SK-N-DZ (cell line): Measurements from ENCODE around the gene HAS3. TPM values are rescaled to one million over a fixed set of nuclear protein-coding genes. Genes with fewer than 3 reads are reported as not detected.
"Not testable (repeated sequence)": the region's sequence is repeated elsewhere in the genome, so short reads cannot be mapped to it uniquely, and the experiment has no call there.

Experiments used
- DNase-seq: peaks from one replicate; pipeline ENCODE4 v3.0.0-alpha.2; 2015; ENCODE audit warnings: low spot score
- polyA plus RNA-seq, 2 experiments: library from polyadenylated mRNA; depleted of rRNA; stranded (reverse); fragments of >200 nt; gene quantifications; 2 replicates each; pipeline ENCODE4 v1.2.3, GENCODE V29; 2014

HAS3 gene, protein sequence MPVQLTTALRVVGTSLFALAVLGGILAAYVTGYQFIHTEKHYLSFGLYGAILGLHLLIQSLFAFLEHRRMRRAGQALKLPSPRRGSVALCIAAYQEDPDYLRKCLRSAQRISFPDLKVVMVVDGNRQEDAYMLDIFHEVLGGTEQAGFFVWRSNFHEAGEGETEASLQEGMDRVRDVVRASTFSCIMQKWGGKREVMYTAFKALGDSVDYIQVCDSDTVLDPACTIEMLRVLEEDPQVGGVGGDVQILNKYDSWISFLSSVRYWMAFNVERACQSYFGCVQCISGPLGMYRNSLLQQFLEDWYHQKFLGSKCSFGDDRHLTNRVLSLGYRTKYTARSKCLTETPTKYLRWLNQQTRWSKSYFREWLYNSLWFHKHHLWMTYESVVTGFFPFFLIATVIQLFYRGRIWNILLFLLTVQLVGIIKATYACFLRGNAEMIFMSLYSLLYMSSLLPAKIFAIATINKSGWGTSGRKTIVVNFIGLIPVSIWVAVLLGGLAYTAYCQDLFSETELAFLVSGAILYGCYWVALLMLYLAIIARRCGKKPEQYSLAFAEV
- 0.03 and 0.42 TPM in 2 replicates for polyA plus RNA-seq (2014; cell fraction: cytosol; rRNA removed)
- polyA plus RNA-seq (2014; cell fraction: nucleus; rRNA removed), result 0.63 and 16.9 TPM in 2 replicates

- DNase-seq, result peak; percentile 59
These were observed at the start of gene HAS3 for GRCh38 chr16:69105501-69106361. Gene HAS3, plus strand, starts transcription at chr16:69105653. Its CDS starts 3,743 bp downstream, at chr16:69109396.

DNA sequence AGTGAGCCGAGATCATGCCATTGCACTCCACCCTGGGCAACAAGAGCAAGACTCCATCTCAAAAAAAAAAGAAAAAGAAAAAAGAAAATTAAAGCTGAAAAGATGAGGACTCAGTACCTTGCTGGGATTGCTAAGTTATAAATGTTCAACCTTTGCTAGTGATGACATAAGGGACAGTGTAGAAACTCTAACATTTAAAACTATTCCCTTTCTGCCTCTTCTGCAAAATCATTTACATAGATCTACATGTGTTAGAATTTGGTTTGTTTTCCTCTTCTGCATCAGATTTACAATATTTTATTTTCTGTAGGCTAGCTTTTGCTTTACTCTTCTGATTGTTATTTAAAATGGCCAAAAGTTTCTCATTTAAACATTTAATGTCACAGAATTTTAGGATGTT, 49.5 kb upstream of the HAS3 start:
- DNase-seq, result no peak

DNA sequence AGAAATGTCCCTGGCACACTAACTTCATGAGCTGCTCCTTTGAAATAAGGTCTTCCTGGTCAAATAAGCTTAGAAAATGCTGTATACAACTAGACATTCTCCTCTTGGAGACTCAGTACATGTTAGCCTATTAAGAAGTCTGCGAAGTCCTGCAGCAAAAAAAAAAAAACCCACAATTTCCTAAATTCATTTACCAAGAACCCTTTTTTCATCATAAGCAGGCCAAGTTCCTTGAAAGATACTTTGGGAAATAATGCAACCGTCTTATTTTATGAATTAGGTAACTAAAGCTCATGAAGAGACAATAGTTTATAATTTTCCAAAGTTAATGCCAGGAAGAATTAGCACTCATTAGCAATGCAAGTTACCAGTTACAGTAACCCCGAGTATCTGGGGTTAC, 49.0 kb upstream of the HAS3 start:
- no peak for DNase-seq

DNA sequence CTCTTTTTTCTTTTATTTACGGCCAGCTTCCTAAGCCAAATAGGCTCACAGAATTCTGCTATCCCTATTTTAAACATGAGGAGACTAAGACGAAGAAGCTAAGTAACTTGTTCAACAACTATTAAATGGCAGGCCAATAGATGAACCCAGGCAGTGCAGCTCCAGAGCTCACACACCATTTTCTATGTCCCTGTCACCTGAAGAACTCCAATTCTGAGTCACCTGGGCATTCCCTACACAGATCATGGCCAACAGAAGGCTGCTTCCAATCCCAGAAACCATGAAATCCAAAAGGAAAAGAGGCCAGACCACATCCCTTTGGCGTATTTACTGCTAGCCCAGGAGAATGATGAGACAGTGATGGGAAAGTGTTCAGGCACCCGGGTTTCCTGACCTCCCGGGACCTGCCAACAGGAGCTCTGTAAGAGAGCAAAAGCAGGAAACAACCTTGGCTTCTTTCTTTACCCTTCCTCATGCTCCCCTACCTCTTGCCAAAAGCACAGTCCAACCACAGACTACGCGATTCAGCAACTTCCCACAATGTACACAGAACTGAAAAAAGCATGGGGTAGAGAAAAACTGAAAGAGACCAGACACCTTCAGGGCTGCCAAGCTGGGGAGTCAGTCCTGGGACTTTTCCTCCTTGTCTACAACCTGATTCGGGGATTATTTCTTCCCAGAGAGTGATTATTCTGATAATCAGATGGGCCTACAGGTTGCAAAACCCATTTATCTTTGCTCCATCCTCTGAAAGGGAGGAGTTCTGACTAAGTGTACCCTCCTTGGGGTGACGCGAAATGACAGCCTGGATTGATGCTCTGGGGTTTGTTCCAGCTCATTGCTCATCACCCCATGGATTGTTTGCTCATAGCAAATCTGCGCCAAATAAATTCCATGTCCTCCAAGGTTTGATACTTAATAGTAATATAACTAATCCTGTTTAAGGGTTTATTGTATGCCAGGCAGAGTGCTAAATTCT, 47.8 kb upstream of the HAS3 start:
- no peak for DNase-seq

GRCh38 chr16:69063491-69063890, 42.0 kb upstream of the HAS3 start:
- DNase-seq, result not testable (repeated sequence)

- DNase-seq, result no peak
These were observed 41.2 kb upstream of the HAS3 start for GRCh38 chr16:69064124-69064763.

- no peak for DNase-seq
These were observed 40.6 kb upstream of the HAS3 start for GRCh38 chr16:69064764-69065313.

- DNase-seq, result no peak
These were observed 35.9 kb upstream of the HAS3 start for GRCh38 chr16:69069504-69069903.

DNA sequence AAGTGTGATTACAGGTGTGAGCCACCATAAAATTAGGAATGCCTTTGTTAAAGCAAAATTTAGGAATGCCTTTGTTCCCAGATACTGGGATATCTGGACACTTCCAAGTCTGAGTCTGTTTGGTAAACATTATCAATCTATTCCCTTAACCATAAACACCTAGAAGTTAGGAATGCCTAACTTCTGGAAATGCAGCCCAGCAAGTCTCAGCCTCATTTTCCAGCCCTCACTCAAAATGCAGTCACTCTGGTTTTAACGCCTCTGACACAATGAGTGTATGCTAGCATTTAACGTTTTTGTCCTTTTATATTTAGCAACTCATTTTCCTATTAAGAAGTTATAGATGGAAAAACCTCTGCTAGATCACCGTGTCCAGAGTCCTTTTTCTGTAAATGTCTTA, 34.4 kb upstream of the HAS3 start:
- DNase-seq, result no peak

DNA sequence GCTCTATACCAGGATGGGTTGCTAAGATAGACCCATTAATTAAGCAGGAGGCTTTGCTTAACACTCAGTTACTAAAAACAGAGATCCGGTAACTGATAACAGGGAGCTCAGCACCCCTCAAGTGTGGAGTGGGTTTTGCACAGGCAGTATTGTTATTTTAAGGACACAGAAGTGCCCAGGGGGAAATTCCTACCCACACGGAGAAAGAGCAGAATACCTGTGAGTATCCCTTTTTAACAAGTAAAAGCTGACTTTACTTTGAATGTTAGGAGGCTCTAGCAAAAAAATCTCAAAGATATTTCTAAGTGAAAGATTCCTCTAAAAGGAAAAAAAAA, 32.8 kb upstream of the HAS3 start:
- DNase-seq, result no peak

DNA sequence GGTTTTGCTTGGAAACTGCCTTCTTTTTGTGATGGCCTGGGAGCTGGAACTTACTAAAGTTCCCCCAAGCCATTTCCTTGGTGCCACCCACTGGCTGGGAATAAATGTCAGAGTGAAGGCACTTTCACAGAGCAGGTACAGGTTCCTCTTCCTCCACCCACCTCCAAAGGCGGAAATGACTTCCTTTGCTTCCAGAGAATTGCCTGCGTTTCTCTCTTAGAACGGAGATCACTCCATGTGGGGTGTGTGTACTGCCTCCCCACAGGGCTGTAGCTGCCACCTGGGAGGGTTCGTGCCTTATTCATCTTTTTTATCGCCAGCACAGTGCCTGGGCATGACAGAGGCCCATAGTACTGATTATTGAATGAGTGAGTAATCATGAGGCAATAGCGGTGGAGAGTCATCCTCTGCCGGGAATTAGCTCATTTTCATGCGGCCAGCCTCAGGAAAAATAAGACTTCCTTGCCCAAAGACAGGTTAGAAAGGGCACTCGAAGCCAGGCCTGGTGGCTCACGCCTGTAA, 32.2 kb upstream of the HAS3 start:
- DNase-seq, result no peak

- DNase-seq, result no peak
These were observed 28.2 kb upstream of the HAS3 start for GRCh38 chr16:69077251-69077650.

GRCh38 chr16:69078073-69078472, 27.4 kb upstream of the HAS3 start:
- DNase-seq, result no peak

DNA sequence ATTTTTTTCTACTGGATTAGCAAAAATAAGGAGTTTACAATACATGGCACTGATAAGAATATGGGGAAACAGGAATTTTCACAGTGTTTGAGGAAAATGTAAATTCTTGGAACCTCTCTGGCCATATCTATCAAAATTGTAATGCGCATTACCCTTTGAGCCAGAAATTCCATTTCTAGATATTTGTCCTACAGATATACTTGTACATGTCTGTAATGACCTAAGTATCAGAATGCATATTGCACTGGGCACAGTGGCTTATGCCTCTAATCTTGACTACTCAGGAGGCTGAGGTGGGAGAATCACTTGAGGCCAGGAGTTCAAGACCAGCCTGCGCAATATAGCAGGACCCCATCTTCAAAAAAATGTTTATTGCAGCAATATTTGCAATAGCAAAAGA, 25.8 kb upstream of the HAS3 start:
- no peak for DNase-seq

- DNase-seq, result no peak
These were observed 22.0 kb upstream of the HAS3 start for GRCh38 chr16:69083306-69083941.

DNA sequence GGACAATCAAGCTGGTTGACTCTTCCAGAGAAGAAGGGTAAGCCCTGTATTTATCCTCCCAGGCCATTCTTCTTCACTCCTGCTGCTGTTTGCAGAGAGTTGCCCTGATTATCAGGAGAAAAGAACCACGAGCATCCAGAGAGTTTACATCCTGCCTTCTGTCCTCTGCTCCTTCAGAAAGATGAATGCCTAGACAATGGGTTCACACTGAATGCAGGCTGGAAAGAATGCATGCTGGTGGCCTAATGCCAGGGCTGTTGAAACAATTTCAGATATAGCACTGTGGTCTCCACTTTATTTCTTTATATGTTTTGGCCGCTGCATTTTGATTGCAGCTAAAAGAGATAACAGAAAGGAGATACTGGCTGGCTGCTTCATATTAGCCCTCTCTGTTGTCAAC, 21.2 kb upstream of the HAS3 start:
- no peak for DNase-seq

DNA sequence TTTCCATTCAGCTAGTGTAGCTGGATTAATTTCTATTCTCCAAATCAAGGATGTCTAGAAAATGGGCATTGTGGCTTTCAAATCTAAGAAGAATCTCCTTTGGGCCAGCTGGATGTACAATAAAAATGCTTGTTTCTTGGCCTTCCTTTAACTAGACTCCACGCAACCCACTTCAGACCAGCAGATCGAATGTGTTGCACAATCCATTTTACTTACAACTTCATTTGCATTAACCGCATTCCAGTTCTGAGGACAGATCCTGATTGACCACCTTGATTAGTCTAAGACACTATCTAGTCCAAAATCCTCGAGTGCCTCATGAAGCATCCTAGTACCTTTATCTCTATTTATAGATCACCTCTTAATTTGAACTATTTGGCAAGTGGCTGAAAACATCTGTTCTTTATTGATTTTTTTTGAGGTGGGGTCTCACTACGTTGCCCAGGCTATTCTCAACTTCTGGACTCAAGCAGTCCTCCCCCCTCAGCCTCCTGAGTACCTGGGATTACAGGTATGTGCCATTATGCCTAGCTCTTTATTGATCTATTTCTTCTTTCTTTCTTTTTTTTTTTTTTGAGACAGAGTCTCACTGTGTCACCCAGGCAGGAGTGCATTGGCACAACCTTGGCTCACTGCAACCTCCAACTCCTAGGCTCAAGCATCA, 20.3 kb upstream of the HAS3 start:
- no peak for DNase-seq

- DNase-seq, result no peak
These were observed 18.3 kb upstream of the HAS3 start for GRCh38 chr16:69087161-69087581.

DNA sequence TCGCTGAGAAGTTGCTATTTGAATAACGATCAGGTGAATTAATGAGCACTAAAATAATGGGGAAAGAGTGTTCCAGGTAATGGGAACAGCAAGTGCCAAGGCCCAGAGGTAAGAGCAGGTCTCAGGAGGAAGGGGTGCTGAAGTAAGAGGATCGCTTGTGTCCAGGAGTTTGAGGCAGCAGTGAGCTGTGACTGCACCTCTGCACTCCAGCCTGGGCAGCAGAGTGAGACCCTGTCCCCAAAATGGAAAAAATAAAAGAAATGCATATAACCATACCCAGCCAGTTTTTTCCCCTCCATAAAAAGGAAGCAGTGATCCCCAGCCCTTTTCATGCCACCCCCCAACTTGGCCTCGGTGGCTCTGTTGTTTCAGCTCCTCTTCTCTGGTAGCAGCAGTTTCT, 16.8 kb upstream of the HAS3 start:
- DNase-seq, result no peak
